Measurements from ENCODE around the gene PTPRK.

Gene PTPRK

GRCh38 chr6:127952176-127952575, 568.2 kb downstream of the PTPRK start:
- no peak overlapping the region for H3K4me3 ChIP-seq (ENCODE audit: low read depth, low read length)
- in situ Hi-C loops (cut with HindIII; ENCODE audit: low sequenced_read_pairs) = no loop called here
- no peak for TF ChIP-seq CTCF (IDR thresholded peaks at IDR 0.05; ENCODE audit: low read depth, low read length)
- DNase-seq (ENCODE audit: low read depth, low spot score) = no peak

GRCh38 chr6:127951172-127951917, 569.1 kb downstream of the PTPRK start:
- no peak overlapping the region for H3K4me3 ChIP-seq (ENCODE audit: low read depth, low read length)
- TF ChIP-seq CTCF (IDR thresholded peaks at IDR 0.05; ENCODE audit: low read depth, low read length) = no peak
- DNase-seq (ENCODE audit: low read depth, low spot score) = no peak
- in situ Hi-C loops (cut with HindIII; ENCODE audit: low sequenced_read_pairs) = no loop called here

- no peak for TF ChIP-seq CTCF (IDR thresholded peaks at IDR 0.05; ENCODE audit: low read depth, low read length)
- in situ Hi-C loops (cut with HindIII; ENCODE audit: low sequenced_read_pairs) = no loop called here
- no peak for DNase-seq (ENCODE audit: low read depth, low spot score)
- H3K4me3 ChIP-seq (ENCODE audit: low read depth, low read length) = no peak overlapping the region
Measured at GRCh38 chr6:127950566-127951145, 569.7 kb downstream of the PTPRK start.

GRCh38 chr6:127949251-127949650, 571.1 kb downstream of the PTPRK start:
- DNase-seq (ENCODE audit: low read depth, low spot score) = no peak
- no peak for TF ChIP-seq CTCF (IDR thresholded peaks at IDR 0.05; ENCODE audit: low read depth, low read length)
- in situ Hi-C loops (cut with HindIII; ENCODE audit: low sequenced_read_pairs) = no loop called here
- no peak overlapping the region for H3K4me3 ChIP-seq (ENCODE audit: low read depth, low read length)

- no peak for DNase-seq (ENCODE audit: low read depth, low spot score)
- in situ Hi-C loops (cut with HindIII; ENCODE audit: low sequenced_read_pairs) = no loop called here
- no peak overlapping the region for H3K4me3 ChIP-seq (ENCODE audit: low read depth, low read length)
- no peak for TF ChIP-seq CTCF (IDR thresholded peaks at IDR 0.05; ENCODE audit: low read depth, low read length)
Measured at GRCh38 chr6:127946388-127946787, 574.0 kb downstream of the PTPRK start.

GRCh38 chr6:127945434-127946097, 574.8 kb downstream of the PTPRK start:
- no peak overlapping the region for H3K4me3 ChIP-seq (ENCODE audit: low read depth, low read length)
- DNase-seq (ENCODE audit: low read depth, low spot score) = no peak
- in situ Hi-C loops (cut with HindIII; ENCODE audit: low sequenced_read_pairs) = no loop called here
- TF ChIP-seq CTCF (IDR thresholded peaks at IDR 0.05; ENCODE audit: low read depth, low read length) = no peak
